GM18502 (cell line): ENCODE data around the gene NCAM2.

Source experiments
- ATAC-seq: cut with Tn5 transposase; IDR thresholded peaks from one replicate; pipeline ENCODE4 v1.9.1; 2021; ENCODE audit warnings: mild to moderate bottlenecking; ENCODE audit not compliant: unreplicated experiment, poor library complexity

Gene NCAM2

GRCh38 chr21:21025742-21026141, 27.5 kb downstream of the NCAM2 start:
- ATAC-seq, result no peak

- ATAC-seq, result no peak
These were observed 30.1 kb downstream of the NCAM2 start for GRCh38 chr21:21028275-21028820.

- ATAC-seq, result no peak
These were observed 31.0 kb downstream of the NCAM2 start for GRCh38 chr21:21029164-21029563.

GRCh38 chr21:21030311-21030710, 32.1 kb downstream of the NCAM2 start:
- no peak for ATAC-seq

- ATAC-seq, result no peak
These were observed 35.8 kb downstream of the NCAM2 start for GRCh38 chr21:21034036-21034435.

- ATAC-seq, result no peak
These were observed 41.5 kb downstream of the NCAM2 start for GRCh38 chr21:21039624-21040170.

- ATAC-seq, result no peak
These were observed 47.3 kb downstream of the NCAM2 start for GRCh38 chr21:21045518-21045917.

GRCh38 chr21:21046063-21046462, 47.9 kb downstream of the NCAM2 start:
- no peak for ATAC-seq

- no peak for ATAC-seq
These were observed 53.2 kb downstream of the NCAM2 start for GRCh38 chr21:21051109-21052055.

GRCh38 chr21:21052672-21053071, 54.5 kb downstream of the NCAM2 start:
- ATAC-seq, result no peak

GRCh38 chr21:21057349-21058062, 59.3 kb downstream of the NCAM2 start:
- ATAC-seq, result no peak

GRCh38 chr21:21063828-21064227, 65.6 kb downstream of the NCAM2 start:
- ATAC-seq, result no peak

GRCh38 chr21:21064353-21064752, 66.1 kb downstream of the NCAM2 start:
- ATAC-seq, result no peak

- no peak for ATAC-seq
These were observed 69.2 kb downstream of the NCAM2 start for GRCh38 chr21:21067375-21067774.

- no peak for ATAC-seq
These were observed 76.1 kb downstream of the NCAM2 start for GRCh38 chr21:21074305-21074704.

- ATAC-seq, result no peak
These were observed 77.8 kb downstream of the NCAM2 start for GRCh38 chr21:21076051-21076450.

- no peak for ATAC-seq
These were observed 78.3 kb downstream of the NCAM2 start for GRCh38 chr21:21076491-21076890.

GRCh38 chr21:21079646-21080045, 81.4 kb downstream of the NCAM2 start:
- no peak for ATAC-seq

GRCh38 chr21:21084179-21084578, 86.0 kb downstream of the NCAM2 start:
- no peak for ATAC-seq

- ATAC-seq, result no peak
These were observed 87.0 kb downstream of the NCAM2 start for GRCh38 chr21:21085206-21085605.

GRCh38 chr21:21096956-21097355, 98.7 kb downstream of the NCAM2 start:
- no peak for ATAC-seq
